Omental fat pad (tissue), 4 donors: ENCODE data around the gene PRTFDC1. TPM values are rescaled to one million over a fixed set of nuclear protein-coding genes. Genes with fewer than 3 reads are reported as not detected.

Experiments used
- ATAC-seq: fragments of 150-250 bp; one replicate; pipeline ENCODE4 v1.9.1; 2016; ENCODE audit warnings: mild to moderate bottlenecking, moderate library complexity; ENCODE audit not compliant: low FRiP score
- DNase-seq: peaks from one replicate; pipeline ENCODE4 v3.0.0-alpha.2; 2019; ENCODE audit warnings: low spot score
- total RNA-seq, 4 donors: library from RNA; depleted of rRNA; stranded (reverse); fragments of >200 nt; gene quantifications; one replicate each; pipeline ENCODE4 v1.1.0, GENCODE V29; 2016
- TF ChIP-seq, protein P1 (sequence below), 3 donors: fragments of 450-650 bp; IDR thresholded peaks; one replicate each; pipeline ENCODE4 v1.5.1; 2016 to 2017; ENCODE audit warnings: antibody characterized with exemption in 3 of 3, mild to moderate bottlenecking in 3 of 3, moderate library complexity in 2 of 3

Gene PRTFDC1
- total RNA-seq, 4 donors from 2014 or later, result 1.4 to 5.4 (median 2.5) TPM

DNA sequence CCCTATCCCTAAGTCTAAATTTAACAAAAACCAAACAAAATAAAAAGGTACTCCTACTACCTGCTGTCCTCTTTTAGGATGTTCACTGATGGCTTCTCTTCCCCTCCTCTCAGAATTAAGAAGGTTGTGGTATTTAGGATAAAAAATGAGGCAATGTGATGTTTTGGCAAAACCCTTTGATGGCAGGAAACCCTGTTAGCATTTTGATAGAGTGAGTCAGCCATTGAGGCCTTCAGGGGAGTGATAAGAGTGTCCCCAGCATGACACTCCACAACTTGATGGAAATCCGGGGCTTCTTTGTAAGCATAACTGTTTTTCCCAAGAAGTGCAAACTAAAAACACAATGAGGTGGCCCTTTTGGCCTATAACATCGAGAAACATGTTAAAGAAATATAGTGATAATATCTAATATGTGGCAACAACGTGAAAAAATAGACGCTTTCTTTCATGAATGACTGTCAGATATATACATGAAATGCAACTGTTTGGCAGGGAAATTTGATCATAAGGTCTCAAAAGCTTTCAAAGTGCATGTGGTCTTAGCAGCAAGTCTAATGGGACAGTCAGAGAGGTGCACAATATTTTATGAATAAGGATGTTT is 55.0 kb downstream of the PRTFDC1 start:
- TF ChIP-seq, protein P1, sequence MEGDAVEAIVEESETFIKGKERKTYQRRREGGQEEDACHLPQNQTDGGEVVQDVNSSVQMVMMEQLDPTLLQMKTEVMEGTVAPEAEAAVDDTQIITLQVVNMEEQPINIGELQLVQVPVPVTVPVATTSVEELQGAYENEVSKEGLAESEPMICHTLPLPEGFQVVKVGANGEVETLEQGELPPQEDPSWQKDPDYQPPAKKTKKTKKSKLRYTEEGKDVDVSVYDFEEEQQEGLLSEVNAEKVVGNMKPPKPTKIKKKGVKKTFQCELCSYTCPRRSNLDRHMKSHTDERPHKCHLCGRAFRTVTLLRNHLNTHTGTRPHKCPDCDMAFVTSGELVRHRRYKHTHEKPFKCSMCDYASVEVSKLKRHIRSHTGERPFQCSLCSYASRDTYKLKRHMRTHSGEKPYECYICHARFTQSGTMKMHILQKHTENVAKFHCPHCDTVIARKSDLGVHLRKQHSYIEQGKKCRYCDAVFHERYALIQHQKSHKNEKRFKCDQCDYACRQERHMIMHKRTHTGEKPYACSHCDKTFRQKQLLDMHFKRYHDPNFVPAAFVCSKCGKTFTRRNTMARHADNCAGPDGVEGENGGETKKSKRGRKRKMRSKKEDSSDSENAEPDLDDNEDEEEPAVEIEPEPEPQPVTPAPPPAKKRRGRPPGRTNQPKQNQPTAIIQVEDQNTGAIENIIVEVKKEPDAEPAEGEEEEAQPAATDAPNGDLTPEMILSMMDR (IDR thresholded peaks at IDR 0.05), result no peak
- DNase-seq (no peak), ATAC-seq (no peak)

GRCh38 chr10:24894728-24895127 is 57.7 kb downstream of the PRTFDC1 start:
- TF ChIP-seq, protein P1 (IDR thresholded peaks at IDR 0.05), result no peak
- DNase-seq (no peak), ATAC-seq (no peak)

GRCh38 chr10:24894309-24894708 is 58.1 kb downstream of the PRTFDC1 start:
- TF ChIP-seq, protein P1 (IDR thresholded peaks at IDR 0.05), result no peak
- DNase-seq, result no peak
- no peak for ATAC-seq

DNA sequence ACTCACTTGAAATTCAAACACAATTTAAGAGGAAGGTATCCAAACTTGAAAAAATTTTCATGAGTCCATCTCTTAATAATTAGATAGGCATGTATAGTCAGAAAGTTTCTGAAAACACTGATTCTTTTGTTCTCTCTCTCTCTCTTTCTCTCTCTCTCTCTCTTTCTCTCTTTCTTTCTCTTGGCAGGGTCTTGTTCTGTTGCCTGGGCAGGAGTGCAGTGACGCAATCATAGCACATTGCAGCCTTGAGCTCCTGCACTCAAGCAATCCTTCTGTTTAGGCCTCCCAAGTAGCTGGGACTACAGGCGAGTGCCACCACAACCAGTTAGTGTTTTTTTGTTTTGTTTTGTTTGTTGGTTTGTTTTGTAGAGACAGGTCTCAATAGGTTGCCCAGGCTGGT is 59.3 kb downstream of the PRTFDC1 start:
- TF ChIP-seq, protein P1 (IDR thresholded peaks at IDR 0.05), result no peak
- ATAC-seq, result no peak
- DNase-seq, result no peak

DNA sequence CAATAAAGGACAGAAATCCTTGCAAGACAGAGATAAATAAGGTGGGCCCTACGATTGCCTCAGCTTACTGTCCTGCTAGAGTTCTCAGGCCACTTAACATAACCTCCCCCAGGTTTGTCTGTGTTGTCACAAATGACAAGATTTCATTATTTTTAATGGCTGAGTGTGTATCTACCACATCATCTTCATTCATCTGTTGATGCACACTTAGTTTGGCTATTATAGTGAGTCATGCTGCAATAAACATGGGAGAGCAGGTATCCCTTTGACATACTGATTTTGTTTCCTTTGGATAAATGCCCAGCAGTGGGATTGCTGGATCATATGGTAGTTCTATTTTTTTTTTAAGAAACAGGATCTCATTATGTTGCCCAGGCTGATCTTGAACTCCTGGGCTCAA is 60.6 kb downstream of the PRTFDC1 start:
- ATAC-seq, result no peak
- TF ChIP-seq, protein P1 (IDR thresholded peaks at IDR 0.05), result no peak
- no peak for DNase-seq

DNA sequence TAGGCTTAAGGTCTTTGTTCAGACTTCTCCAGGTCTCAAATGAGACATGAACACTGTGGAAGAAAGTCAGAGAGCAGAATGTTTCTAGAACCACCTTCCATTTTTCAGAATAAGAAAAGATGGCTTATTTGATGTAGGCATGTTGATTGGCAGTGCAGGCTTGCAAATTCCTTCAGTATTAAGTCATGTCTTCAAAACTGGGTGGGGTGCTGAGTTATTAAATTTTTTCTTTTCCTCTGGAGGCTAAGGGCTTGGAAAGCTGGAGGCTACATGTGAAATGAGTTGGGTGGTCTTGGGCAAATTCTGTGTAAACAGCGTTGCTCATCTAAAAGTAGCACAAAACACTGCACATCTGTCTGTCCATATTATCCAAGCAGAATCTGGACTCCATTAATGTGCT is 62.8 kb downstream of the PRTFDC1 start:
- no peak for DNase-seq
- TF ChIP-seq, protein P1 (IDR thresholded peaks at IDR 0.05), result no peak
- ATAC-seq, result no peak

DNA sequence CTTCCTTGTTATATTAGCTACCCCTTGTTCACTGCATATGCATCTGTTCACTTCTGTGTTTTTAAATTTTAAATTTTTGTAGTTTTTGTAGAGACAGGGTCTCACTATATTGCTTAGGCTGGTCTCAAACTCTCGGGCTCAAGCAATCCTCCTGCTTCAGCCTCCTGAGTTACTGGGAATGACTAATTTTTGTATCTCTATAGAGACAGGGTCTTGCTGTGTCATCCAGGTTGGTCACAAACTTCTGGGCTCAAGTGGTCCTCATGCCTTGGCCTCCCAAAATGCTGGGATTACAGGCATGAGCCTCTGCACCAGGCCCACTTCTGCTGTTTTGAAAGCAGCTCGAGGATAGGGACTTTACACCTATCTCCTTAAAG is 64.6 kb downstream of the PRTFDC1 start:
- DNase-seq, result no peak
- ATAC-seq, result no peak
- TF ChIP-seq, protein P1 (IDR thresholded peaks at IDR 0.05), result no peak
